HG02938 (cell line): ENCODE results near the gene DPP3.
A peak's percentile ranks its signal among the peaks of the same experiment; 100 is the strongest.
"Not testable (repeated sequence)": the region's sequence is repeated elsewhere in the genome, so short reads cannot be mapped to it uniquely, and the experiment has no call there.

ENCODE experiments used
- ATAC-seq: cut with Tn5 transposase; IDR thresholded peaks from one replicate; pipeline ENCODE4 v1.9.1; 2021; ENCODE audit warnings: mild to moderate bottlenecking, moderate library complexity; ENCODE audit not compliant: unreplicated experiment

DPP3 gene, protein sequence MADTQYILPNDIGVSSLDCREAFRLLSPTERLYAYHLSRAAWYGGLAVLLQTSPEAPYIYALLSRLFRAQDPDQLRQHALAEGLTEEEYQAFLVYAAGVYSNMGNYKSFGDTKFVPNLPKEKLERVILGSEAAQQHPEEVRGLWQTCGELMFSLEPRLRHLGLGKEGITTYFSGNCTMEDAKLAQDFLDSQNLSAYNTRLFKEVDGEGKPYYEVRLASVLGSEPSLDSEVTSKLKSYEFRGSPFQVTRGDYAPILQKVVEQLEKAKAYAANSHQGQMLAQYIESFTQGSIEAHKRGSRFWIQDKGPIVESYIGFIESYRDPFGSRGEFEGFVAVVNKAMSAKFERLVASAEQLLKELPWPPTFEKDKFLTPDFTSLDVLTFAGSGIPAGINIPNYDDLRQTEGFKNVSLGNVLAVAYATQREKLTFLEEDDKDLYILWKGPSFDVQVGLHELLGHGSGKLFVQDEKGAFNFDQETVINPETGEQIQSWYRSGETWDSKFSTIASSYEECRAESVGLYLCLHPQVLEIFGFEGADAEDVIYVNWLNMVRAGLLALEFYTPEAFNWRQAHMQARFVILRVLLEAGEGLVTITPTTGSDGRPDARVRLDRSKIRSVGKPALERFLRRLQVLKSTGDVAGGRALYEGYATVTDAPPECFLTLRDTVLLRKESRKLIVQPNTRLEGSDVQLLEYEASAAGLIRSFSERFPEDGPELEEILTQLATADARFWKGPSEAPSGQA

DNA sequence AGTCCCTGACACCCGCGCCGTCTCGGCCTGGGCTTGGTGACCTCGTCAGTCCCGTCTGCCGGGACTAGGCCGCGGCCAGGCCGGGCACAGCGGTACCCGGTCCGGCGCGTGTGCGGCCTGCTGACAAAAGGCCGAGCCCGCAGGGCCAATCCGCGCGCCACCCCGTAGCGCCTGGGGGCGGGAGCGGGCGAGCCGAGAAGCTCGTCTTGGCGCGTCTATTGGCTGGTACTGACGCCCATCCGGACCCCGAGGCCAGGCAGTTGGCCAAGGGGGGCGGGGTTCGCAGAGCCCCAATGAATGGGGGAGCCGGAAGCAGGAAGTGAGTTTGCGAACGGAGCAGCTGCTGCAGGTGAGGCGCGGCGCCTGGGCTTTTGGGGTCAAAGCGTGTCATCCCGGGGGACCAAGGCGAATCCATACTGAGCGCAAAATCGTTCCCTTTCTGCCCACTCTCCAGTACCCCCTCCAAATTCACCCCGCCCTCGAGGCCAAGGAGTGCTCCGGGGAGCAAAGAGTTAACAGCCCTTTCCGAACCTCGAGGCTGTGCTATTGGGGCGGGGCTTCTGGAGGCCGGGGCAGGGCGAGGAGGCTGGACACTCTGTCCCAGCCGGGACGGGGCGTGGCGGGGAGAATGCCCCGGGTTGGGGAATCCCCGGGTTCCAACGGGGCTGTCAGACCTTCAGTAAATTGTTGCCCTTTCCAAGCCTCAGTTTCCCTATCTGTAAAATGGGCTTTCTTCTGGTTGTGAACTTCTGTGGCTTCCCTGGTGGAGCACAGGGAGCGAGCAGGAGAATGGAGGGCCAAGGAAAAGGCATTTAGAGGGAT is at the start of gene DPP3:
Gene DPP3 (plus strand): TSS at position 318 of the 822 bp plus-strand sequence. CDS start 1,767 bp downstream, outside the sequence.
- ATAC-seq: peak; percentile 76

GRCh38 chr11:66431287-66431686 is 48.9 kb upstream of the DPP3 start:
- ATAC-seq: not testable (repeated sequence)

GRCh38 chr11:66431871-66432329 is 48.3 kb upstream of the DPP3 start:
- ATAC-seq: not testable (repeated sequence)

GRCh38 chr11:66432597-66432996 is 47.6 kb upstream of the DPP3 start:
- no peak for ATAC-seq

- ATAC-seq: no peak
Observed at GRCh38 chr11:66437979-66438503, 42.2 kb upstream of the DPP3 start.

DNA sequence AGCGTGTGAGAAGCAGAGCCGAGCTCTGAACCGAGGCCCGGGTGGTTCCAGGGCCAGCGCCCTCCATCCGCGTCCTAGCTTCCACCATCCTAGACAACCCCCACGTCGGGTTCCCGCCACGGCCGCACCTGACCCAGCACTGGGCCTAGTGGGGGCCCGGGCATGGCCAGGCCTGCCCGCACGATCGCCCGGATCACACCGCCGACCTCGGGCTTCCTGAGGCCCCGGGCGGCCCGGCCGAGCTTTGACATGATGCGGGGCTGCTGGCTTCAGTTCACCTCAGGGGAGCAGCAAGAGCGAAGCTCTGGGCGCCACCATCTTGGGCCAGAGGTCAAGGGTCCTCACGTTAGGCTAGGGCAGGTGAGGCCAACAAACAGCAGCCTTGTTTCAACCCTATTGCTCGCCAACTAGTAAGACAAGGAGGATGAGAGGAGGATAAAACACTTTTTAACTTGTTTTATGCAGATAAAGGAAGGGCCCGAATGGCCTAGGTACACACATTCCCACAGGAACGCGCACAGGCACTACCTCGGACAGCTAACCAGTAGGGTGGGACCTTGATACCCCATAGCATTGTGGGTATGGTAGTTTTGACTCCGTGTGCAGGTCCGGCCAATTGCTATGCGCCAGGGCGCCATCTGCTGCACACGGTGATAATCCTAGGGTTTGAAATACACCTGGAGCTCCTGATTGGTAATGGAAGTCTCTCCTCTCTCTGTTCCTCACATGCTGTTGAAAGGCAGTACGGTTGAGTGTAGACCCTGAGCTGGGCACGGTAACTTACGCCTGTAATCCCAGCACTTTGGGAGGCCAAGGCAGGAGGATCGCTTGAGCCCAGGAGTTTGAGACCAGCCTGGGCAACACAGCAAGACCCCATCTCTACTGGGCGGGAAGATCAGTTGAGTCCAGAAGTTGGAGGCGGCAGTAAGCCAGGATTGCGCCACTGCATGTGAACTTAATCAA is 41.4 kb upstream of the DPP3 start, which contains the start of gene MRPL11:
Gene MRPL11 (minus strand): TSS at position 345 of the 963 bp plus-strand sequence. CDS start 94 bp downstream, at position 251.
- peak; percentile 89 for ATAC-seq

- not testable (repeated sequence) for ATAC-seq
Observed at GRCh38 chr11:66440101-66440939, 39.9 kb upstream of the DPP3 start.

- not testable (repeated sequence) for ATAC-seq
Observed at GRCh38 chr11:66440940-66441282, 39.3 kb upstream of the DPP3 start.

- no peak for ATAC-seq
Observed at GRCh38 chr11:66443602-66444001, 36.6 kb upstream of the DPP3 start.

DNA sequence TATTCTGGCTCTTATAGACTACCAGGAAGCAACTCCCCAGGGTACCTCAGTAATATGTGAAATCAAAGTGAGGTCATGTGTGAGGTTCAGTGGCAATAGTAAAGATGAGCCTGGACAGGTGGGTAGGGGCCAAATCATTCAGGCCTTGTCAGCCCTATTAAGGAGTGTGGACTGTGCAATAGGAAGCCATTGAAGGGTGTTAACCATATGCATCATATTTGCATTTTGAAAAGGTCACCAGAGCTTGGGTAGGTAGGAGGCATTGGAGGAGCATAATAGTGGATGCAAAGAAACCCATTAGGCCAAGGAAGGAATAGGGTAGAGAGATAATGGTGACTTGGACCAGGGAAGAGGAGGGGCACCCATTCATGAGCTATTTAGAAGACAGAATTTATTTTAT is 33.2 kb upstream of the DPP3 start:
- no peak for ATAC-seq

- no peak for ATAC-seq
Observed at GRCh38 chr11:66448523-66448922, 31.7 kb upstream of the DPP3 start.

DNA sequence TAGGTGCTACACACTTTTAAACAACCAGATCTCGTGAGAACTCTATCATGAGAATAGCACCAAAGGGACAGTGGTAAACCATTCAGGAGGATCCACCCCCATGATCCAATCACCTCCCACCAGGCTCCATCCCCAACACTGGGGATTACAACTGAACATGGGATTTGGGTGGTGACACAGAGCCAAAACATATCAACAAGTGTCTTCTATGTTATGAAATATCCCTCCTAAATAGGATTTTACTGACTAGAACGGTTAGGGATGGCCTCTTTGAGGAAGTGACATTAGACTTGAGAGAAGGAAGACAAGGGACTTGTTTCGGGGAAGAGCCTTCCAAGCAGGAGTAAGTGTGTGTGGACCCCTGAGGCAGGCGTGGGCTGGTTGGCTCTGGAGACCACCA is 29.7 kb upstream of the DPP3 start:
- ATAC-seq: no peak

DNA sequence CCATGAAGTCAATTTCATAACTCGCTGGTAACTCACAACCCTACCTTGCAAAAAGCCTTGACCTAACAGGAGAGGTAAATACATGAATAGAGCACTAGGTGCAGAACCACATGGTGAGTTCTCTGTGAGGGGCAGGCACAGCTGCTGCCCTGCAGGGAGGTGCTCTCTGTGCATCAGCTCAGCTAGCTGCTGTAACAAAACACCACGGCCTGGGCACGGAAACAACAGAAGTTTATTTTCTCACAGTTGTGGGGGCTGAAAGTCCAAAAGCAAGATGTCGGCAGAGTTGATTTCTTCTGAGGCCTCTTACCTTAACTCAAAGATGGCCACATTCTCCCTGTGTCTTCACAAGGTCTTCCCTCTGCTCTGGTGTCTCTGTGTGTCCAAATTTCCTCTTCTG is 28.6 kb upstream of the DPP3 start:
- ATAC-seq: no peak

DNA sequence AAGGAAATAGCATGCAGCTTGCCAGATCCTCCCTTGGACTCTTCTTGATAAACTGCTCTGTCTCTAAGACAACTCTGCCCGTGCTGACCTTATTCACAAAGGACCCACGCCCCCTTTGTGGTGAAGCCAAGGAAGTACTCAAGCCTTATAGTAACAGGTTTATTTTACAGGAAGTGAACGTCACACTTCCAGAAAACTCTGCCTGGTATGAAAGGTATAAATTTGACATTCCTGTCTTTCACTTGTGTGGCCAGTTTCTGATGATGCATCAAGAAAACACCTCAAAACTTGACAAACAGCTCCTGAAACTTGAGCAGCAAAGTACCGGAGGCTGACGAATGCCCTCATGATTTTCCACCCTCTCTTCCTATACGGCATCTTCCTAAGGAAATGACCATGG is 26.0 kb upstream of the DPP3 start:
- no peak for ATAC-seq

- ATAC-seq: no peak
Observed at GRCh38 chr11:66454828-66455227, 25.4 kb upstream of the DPP3 start.

DNA sequence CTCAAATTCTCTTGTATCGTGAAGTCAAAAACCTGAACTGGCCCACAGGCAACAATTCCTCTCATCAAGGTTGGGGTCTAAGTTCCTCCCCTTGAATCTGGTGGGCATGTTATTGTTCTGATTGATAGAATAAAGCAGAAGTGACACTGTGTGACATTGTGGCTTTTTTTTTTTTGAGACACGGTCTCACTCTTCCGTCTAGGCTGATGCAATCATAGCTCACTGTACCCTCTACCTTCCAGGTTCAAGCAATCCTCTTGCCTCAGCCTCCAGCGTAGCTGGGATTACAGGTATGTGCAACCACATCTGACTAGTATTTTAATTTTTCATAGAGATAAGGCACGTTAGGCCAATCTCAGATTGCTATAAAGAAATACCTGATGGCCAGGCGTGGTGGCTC is 22.4 kb upstream of the DPP3 start:
- ATAC-seq: no peak

DNA sequence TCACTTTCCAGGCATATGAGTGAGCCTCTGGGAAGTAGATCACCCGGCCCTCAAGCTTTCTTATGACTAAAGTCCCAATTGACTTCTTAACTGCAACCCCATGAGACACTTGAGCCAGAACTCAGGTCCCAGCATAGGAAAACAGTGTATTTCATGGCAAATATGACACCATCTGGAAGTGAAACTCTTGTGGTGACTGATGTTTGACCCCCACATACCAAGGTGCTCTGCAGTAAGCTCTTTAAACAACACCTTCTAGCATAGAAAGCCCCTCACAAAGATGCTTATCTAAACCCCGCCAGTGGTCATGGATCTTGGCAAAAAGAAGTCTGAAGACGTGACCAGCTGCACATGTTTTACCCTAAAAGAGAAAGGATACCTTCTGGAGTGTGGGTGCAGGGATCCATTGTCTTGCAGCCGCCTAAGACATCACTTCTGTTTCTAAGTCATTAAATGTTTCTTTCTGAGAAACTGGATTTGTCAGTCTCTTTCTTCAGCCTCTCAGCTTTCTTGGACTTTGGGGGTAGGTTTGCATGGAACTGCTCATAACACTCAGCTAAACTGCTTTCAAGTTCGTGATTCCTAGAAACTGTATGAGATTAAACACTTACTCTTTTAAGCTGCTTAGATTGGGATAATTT is 21.0 kb upstream of the DPP3 start:
- ATAC-seq: no peak

- ATAC-seq: no peak
Observed at GRCh38 chr11:66462010-66462409, 18.2 kb upstream of the DPP3 start.
